ENCODE measurements around the gene KIFC3. TPM values are rescaled to one million over a fixed set of nuclear protein-coding genes. Genes with fewer than 3 reads are reported as not detected.

Gene KIFC3
- total RNA-seq, 6 experiments from 2014 or later: 51.8 to 81.5 (median 72.7) TPM

GRCh38 chr16:57741660-57742191 is 60.6 kb downstream of the KIFC3 start:
- no peak for DNase-seq
- Mint-ChIP-seq H3K4me3 (no peak overlapping the region), H3K27me3 (ENCODE audit: insufficient read depth) (no peaks in the 10 kb centered on the region; the same call in 1 of the 2 replicates), H3K27ac (no peak overlapping the region), H3K36me3 (ENCODE audit: low read depth) (no peaks in the 10 kb centered on the region), H3K4me1 (ENCODE audit: low read depth) (peaks cover 12% of the 10 kb centered on the region), H3K9me3 (no peaks in the 10 kb centered on the region)
- TF ChIP-seq CTCF (IDR thresholded peaks at IDR 0.05): no peak

- H3K36me3 Mint-ChIP-seq (ENCODE audit: low read depth): no peaks in the 10 kb centered on the region
- no peaks in the 10 kb centered on the region; the same call in 1 of the 2 replicates for H3K27me3 Mint-ChIP-seq (ENCODE audit: insufficient read depth)
- H3K9me3 Mint-ChIP-seq: no peaks in the 10 kb centered on the region
- no peak overlapping the region for H3K4me3 Mint-ChIP-seq
- H3K4me1 Mint-ChIP-seq (ENCODE audit: low read depth): peaks cover 21% of the 10 kb centered on the region
- DNase-seq: no peak
- TF ChIP-seq CTCF (IDR thresholded peaks at IDR 0.05): no peak
- H3K27ac Mint-ChIP-seq: no peak overlapping the region
Observed at GRCh38 chr16:57740423-57741071, 61.7 kb downstream of the KIFC3 start.

- H3K27me3 Mint-ChIP-seq (ENCODE audit: insufficient read depth): peaks cover 4% of the 10 kb centered on the region; the same call in 1 of the 2 replicates
- no peak overlapping the region for H3K4me3 Mint-ChIP-seq
- no peak overlapping the region for H3K27ac Mint-ChIP-seq
Observed at GRCh38 chr16:57739756-57740422, 62.4 kb downstream of the KIFC3 start.

GRCh38 chr16:57738844-57739243 is 63.4 kb downstream of the KIFC3 start:
- H3K27me3 Mint-ChIP-seq (ENCODE audit: insufficient read depth): peaks cover 5% of the 10 kb centered on the region; the same call in 1 of the 2 replicates
- no peak overlapping the region for H3K4me3 Mint-ChIP-seq
- DNase-seq: no peak
- no peak for TF ChIP-seq CTCF (IDR thresholded peaks at IDR 0.05)
- H3K9me3 Mint-ChIP-seq: no peaks in the 10 kb centered on the region; the same call in 1 of the 2 replicates
- peaks cover 21% of the 10 kb centered on the region for H3K4me1 Mint-ChIP-seq (ENCODE audit: low read depth)
- H3K27ac Mint-ChIP-seq: no peak overlapping the region
- no peaks in the 10 kb centered on the region for H3K36me3 Mint-ChIP-seq (ENCODE audit: low read depth)

More at GRCh38 chr16:57739756-57740422, 62.4 kb downstream of the KIFC3 start:
- H3K4me1 Mint-ChIP-seq (ENCODE audit: low read depth): peaks cover 21% of the 10 kb centered on the region
- H3K9me3 Mint-ChIP-seq: no peaks in the 10 kb centered on the region; the same call in 1 of the 2 replicates
- no peaks in the 10 kb centered on the region for H3K36me3 Mint-ChIP-seq (ENCODE audit: low read depth)
- no peak for TF ChIP-seq CTCF (IDR thresholded peaks at IDR 0.05)
- no peak for DNase-seq

- Mint-ChIP-seq H3K4me3 (peak overlapping the region; percentile 97), H3K36me3 (ENCODE audit: low read depth) (peaks cover 9% of the 10 kb centered on the region), H3K27ac (peak overlapping the region; percentile 98), H3K27me3 (ENCODE audit: insufficient read depth) (peaks cover 5% of the 10 kb centered on the region; the same call in 1 of the 2 replicates), H3K9me3 (peaks cover 11% of the 10 kb centered on the region), H3K4me1 (ENCODE audit: low read depth) (peaks cover 25% of the 10 kb centered on the region)
- DNase-seq: peak; percentile 78
- TF ChIP-seq CTCF (IDR thresholded peaks at IDR 0.05): peak; percentile 57
Observed at GRCh38 chr16:57736419-57737351, 65.6 kb downstream of the KIFC3 start.

Data from HFFc6 (cell line).